ENCODE measurements around the gene SPTB. TPM values are rescaled to one million over a fixed set of nuclear protein-coding genes. Genes with fewer than 3 reads are reported as not detected.
A peak's percentile ranks its signal among the peaks of the same experiment; 100 is the strongest.
"Not testable (repeated sequence)": the region's sequence is repeated elsewhere in the genome, so short reads cannot be mapped to it uniquely, and the experiment has no call there.

The SPTB gene
- 0.08 TPM for total RNA-seq

- peak; percentile 53 for ATAC-seq
Observed at GRCh38 chr14:64879635-64880220, at the start of gene SPTB. Gene SPTB, minus strand, starts transcription at chr14:64879907. Its CDS starts 56,813 bp downstream, at chr14:64823094.

GRCh38 chr14:64929014-64929359 lies 49.3 kb upstream of the SPTB start:
- ATAC-seq, result no peak

- ATAC-seq, result no peak
Observed at GRCh38 chr14:64928239-64929013, 48.7 kb upstream of the SPTB start.

GRCh38 chr14:64927031-64927430 lies 47.3 kb upstream of the SPTB start:
- ATAC-seq, result no peak

- ATAC-seq, result no peak
Observed at GRCh38 chr14:64926398-64926995, 46.8 kb upstream of the SPTB start.

GRCh38 chr14:64923015-64923414 lies 43.3 kb upstream of the SPTB start:
- no peak for ATAC-seq

GRCh38 chr14:64920465-64920864 lies 40.8 kb upstream of the SPTB start:
- no peak for ATAC-seq

GRCh38 chr14:64919618-64920017 lies 39.9 kb upstream of the SPTB start:
- no peak for ATAC-seq

GRCh38 chr14:64919215-64919614 lies 39.5 kb upstream of the SPTB start:
- no peak for ATAC-seq

- no peak for ATAC-seq
Observed at GRCh38 chr14:64918216-64918615, 38.5 kb upstream of the SPTB start.

GRCh38 chr14:64915797-64916196 lies 36.1 kb upstream of the SPTB start:
- no peak for ATAC-seq

- no peak for ATAC-seq
Observed at GRCh38 chr14:64915029-64915424, 35.3 kb upstream of the SPTB start.

GRCh38 chr14:64914237-64915028 lies 34.7 kb upstream of the SPTB start, which contains the start of gene CHURC1:
Gene CHURC1, plus strand, starts transcription at chr14:64914455. Its CDS starts 41 bp downstream, at chr14:64914496.
- ATAC-seq, result peak; percentile 100

GRCh38 chr14:64913477-64913876 lies 33.8 kb upstream of the SPTB start:
- ATAC-seq, result not testable (repeated sequence)

GRCh38 chr14:64912261-64912660 lies 32.6 kb upstream of the SPTB start:
- no peak for ATAC-seq

GRCh38 chr14:64910847-64911495 lies 31.3 kb upstream of the SPTB start:
- no peak for ATAC-seq

GRCh38 chr14:64906022-64906421 lies 26.3 kb upstream of the SPTB start:
- no peak for ATAC-seq

GRCh38 chr14:64899958-64900357 lies 20.3 kb upstream of the SPTB start:
- ATAC-seq, result no peak

- ATAC-seq, result peak; percentile 91
Observed at GRCh38 chr14:64891839-64892375, 12.2 kb upstream of the SPTB start.

- no peak for ATAC-seq
Observed at GRCh38 chr14:64891173-64891838, 11.6 kb upstream of the SPTB start.

GRCh38 chr14:64889352-64889751 lies 9.6 kb upstream of the SPTB start:
- ATAC-seq, result no peak

GRCh38 chr14:64885559-64885958 lies 5.9 kb upstream of the SPTB start:
- ATAC-seq, result no peak

Data from esophagus mucosa (tissue), 1 donor.